ENCODE measurements around the gene APBB2.
A peak's percentile ranks its signal among the peaks of the same experiment; 100 is the strongest.

The APBB2 gene

GRCh38 chr4:41257906-41258305, 43.6 kb upstream of the APBB2 start:
- Histone ChIP-seq H3K79me1 (replicated peaks; ENCODE audit: low read length, poor library complexity, severe bottlenecking) (peaks cover 17% of the 10 kb centered on the region), H3K14ac (ENCODE audit: low read length in 2 of 2) (peak overlapping the region in 1 of 2 experiments; percentile 68), H3K9me3 (ENCODE audit: control insufficient read depth, low read length) (no peaks in the 10 kb centered on the region), H3K27me3 (ENCODE audit: control insufficient read depth in 1 of 2, insufficient read depth in 1 of 2, low read length in 2 of 2) (peaks cover 0 to 3% of the 10 kb centered on the region in 2 experiments), H3K36me3 (ENCODE audit: control insufficient read depth in 1 of 2, insufficient read depth in 2 of 2, low read depth in 1 of 2, low read length in 2 of 2) (peaks cover 21 to 36% of the 10 kb centered on the region in 2 experiments), H2AK5ac (ENCODE audit: low read length, severe bottlenecking) (no peak overlapping the region), H3K9ac (ENCODE audit: low read length) (peak overlapping the region; percentile 90), H3K23ac (ENCODE audit: low read length in 2 of 2) (no peak overlapping the region), H2BK12ac (ENCODE audit: low read length in 2 of 2) (peak overlapping the region in 1 of 2 experiments; percentile 15), H4K8ac (ENCODE audit: low read length) (peak overlapping the region; percentile 60), H3K4me1 (ENCODE audit: control insufficient read depth, insufficient read depth, low read depth, low read length) (peaks cover 7% of the 10 kb centered on the region), H2BK15ac (ENCODE audit: low read depth, poor library complexity, severe bottlenecking) (peak overlapping the region; percentile 94), H3K4me3 (ENCODE audit: insufficient read depth in 1 of 2, low read depth in 1 of 2, low read length in 2 of 2) (peak overlapping the region; percentile 82 to 97), H3K18ac (ENCODE audit: low read depth in 1 of 2, low read length in 2 of 2) (peak overlapping the region; percentile 52 to 58), H2BK5ac (ENCODE audit: low read depth, low read length, poor library complexity, severe bottlenecking) (no peak overlapping the region), H3K4me2 (ENCODE audit: low read length, poor library complexity, severe bottlenecking) (peak overlapping the region; percentile 93), H2AFZ (ENCODE audit: low read depth, low read length) (no peak overlapping the region), H3K27ac (ENCODE audit: low read length, poor library complexity, severe bottlenecking) (peak overlapping the region; percentile 39), H2BK120ac (ENCODE audit: low read depth, low read length) (peak overlapping the region; percentile 59), H3K4ac (ENCODE audit: low read depth in 1 of 2, low read length in 2 of 2) (peak overlapping the region; percentile 54 to 81), H4K91ac (ENCODE audit: low read length) (no peak overlapping the region)
- 7% methylated on average over 4 of the region's 11 CpGs for WGBS
- DNase-seq = peak; percentile 21

GRCh38 chr4:41257257-41257901, 43.0 kb upstream of the APBB2 start:
- Histone ChIP-seq H3K23ac (ENCODE audit: low read length in 2 of 2) (peak overlapping the region; percentile 2 to 31), H3K79me1 (replicated peaks; ENCODE audit: low read length, poor library complexity, severe bottlenecking) (peaks cover 17% of the 10 kb centered on the region), H3K4me3 (ENCODE audit: insufficient read depth in 1 of 2, low read depth in 1 of 2, low read length in 2 of 2) (peak overlapping the region; percentile 82 to 97), H3K36me3 (ENCODE audit: control insufficient read depth in 1 of 2, insufficient read depth in 2 of 2, low read depth in 1 of 2, low read length in 2 of 2) (peaks cover 18 to 31% of the 10 kb centered on the region in 2 experiments), H3K9ac (ENCODE audit: low read length) (peak overlapping the region; percentile 90), H3K14ac (ENCODE audit: low read length in 2 of 2) (peak overlapping the region in 1 of 2 experiments; percentile 68), H3K4me2 (ENCODE audit: low read length, poor library complexity, severe bottlenecking) (peak overlapping the region; percentile 93), H3K27ac (ENCODE audit: low read length, poor library complexity, severe bottlenecking) (peak overlapping the region; percentile 39), H2BK5ac (ENCODE audit: low read depth, low read length, poor library complexity, severe bottlenecking) (peak overlapping the region; percentile 39), H3K4me1 (ENCODE audit: control insufficient read depth, insufficient read depth, low read depth, low read length) (peaks cover 7% of the 10 kb centered on the region), H2AFZ (ENCODE audit: low read depth, low read length) (peak overlapping the region; percentile 20), H2BK15ac (ENCODE audit: low read depth, poor library complexity, severe bottlenecking) (peak overlapping the region; percentile 94), H3K27me3 (ENCODE audit: control insufficient read depth in 1 of 2, insufficient read depth in 1 of 2, low read length in 2 of 2) (peaks cover 0 to 3% of the 10 kb centered on the region in 2 experiments), H2AK5ac (ENCODE audit: low read length, severe bottlenecking) (no peak overlapping the region), H4K8ac (ENCODE audit: low read length) (peak overlapping the region; percentile 82), H3K18ac (ENCODE audit: low read depth in 1 of 2, low read length in 2 of 2) (peak overlapping the region; percentile 58 to 98), H2BK120ac (ENCODE audit: low read depth, low read length) (peak overlapping the region; percentile 73), H3K9me3 (ENCODE audit: control insufficient read depth, low read length) (no peaks in the 10 kb centered on the region), H2BK12ac (ENCODE audit: low read length in 2 of 2) (peak overlapping the region in 1 of 2 experiments; percentile 45), H4K91ac (ENCODE audit: low read length) (peak overlapping the region; percentile 92), H3K4ac (ENCODE audit: low read depth in 1 of 2, low read length in 2 of 2) (peak overlapping the region; percentile 80 to 91)
- 2% methylated on average over 49 of the region's 69 CpGs for WGBS
- DNase-seq = peak; percentile 69

- Histone ChIP-seq H2BK15ac (ENCODE audit: low read depth, poor library complexity, severe bottlenecking) (peak within 1 kb of the TSS; percentile 94), H2AK5ac (ENCODE audit: low read length, severe bottlenecking) (no peak within 1 kb of the TSS), H3K18ac (ENCODE audit: low read depth in 1 of 2, low read length in 2 of 2) (peak within 1 kb of the TSS; percentile 58 to 98), H3K23ac (ENCODE audit: low read length in 2 of 2) (peak within 1 kb of the TSS; percentile 2 to 31), H2BK12ac (ENCODE audit: low read length in 2 of 2) (peak within 1 kb of the TSS in 1 of 2 experiments; percentile 45), H3K9me3 (ENCODE audit: control insufficient read depth, low read length) (no peaks in the 10 kb centered on the region), H3K27me3 (ENCODE audit: control insufficient read depth in 1 of 2, insufficient read depth in 1 of 2, low read length in 2 of 2) (peaks cover 0 to 3% of the 10 kb centered on the region in 2 experiments), H3K27ac (ENCODE audit: low read length, poor library complexity, severe bottlenecking) (peak within 1 kb of the TSS; percentile 64), H3K4me3 (ENCODE audit: insufficient read depth in 1 of 2, low read depth in 1 of 2, low read length in 2 of 2) (peak within 1 kb of the TSS; percentile 82 to 97), H3K4me1 (ENCODE audit: control insufficient read depth, insufficient read depth, low read depth, low read length) (peaks cover 7% of the 10 kb centered on the region), H3K79me1 (replicated peaks; ENCODE audit: low read length, poor library complexity, severe bottlenecking) (peaks cover 16% of the 10 kb centered on the region), H3K9ac (ENCODE audit: low read length) (peak within 1 kb of the TSS; percentile 90), H3K14ac (ENCODE audit: low read length in 2 of 2) (peak within 1 kb of the TSS in 1 of 2 experiments; percentile 68), H2BK120ac (ENCODE audit: low read depth, low read length) (peak within 1 kb of the TSS; percentile 73), H3K4ac (ENCODE audit: low read depth in 1 of 2, low read length in 2 of 2) (peak within 1 kb of the TSS; percentile 80 to 91), H3K36me3 (ENCODE audit: control insufficient read depth in 1 of 2, insufficient read depth in 2 of 2, low read depth in 1 of 2, low read length in 2 of 2) (peaks cover 13 to 25% of the 10 kb centered on the region in 2 experiments), H2AFZ (ENCODE audit: low read depth, low read length) (peak within 1 kb of the TSS; percentile 20), H4K8ac (ENCODE audit: low read length) (peak within 1 kb of the TSS; percentile 82), H3K4me2 (ENCODE audit: low read length, poor library complexity, severe bottlenecking) (peak within 1 kb of the TSS; percentile 93), H4K91ac (ENCODE audit: low read length) (peak within 1 kb of the TSS; percentile 92), H2BK5ac (ENCODE audit: low read depth, low read length, poor library complexity, severe bottlenecking) (peak within 1 kb of the TSS; percentile 39)
- WGBS = under 1% methylated on average over 55 of the region's 55 CpGs
- DNase-seq = peak; percentile 93
These were observed 42.5 kb upstream of the APBB2 start, which contains the start of gene UCHL1 for GRCh38 chr4:41256740-41257256. Gene UCHL1 (plus strand): TSS chr4:41256928. CDS start chr4:41256977, 49 bp downstream.

GRCh38 chr4:41256131-41256739, 41.9 kb upstream of the APBB2 start:
- H3K36me3 ChIP-seq (ENCODE audit: control insufficient read depth in 1 of 2, insufficient read depth in 2 of 2, low read depth in 1 of 2, low read length in 2 of 2) = peaks cover 9 to 19% of the 10 kb centered on the region in 2 experiments
- H2BK15ac ChIP-seq (ENCODE audit: low read depth, poor library complexity, severe bottlenecking) = no peak overlapping the region
- no peak overlapping the region for H2BK5ac ChIP-seq (ENCODE audit: low read depth, low read length, poor library complexity, severe bottlenecking)
- no peak overlapping the region for H3K4ac ChIP-seq (ENCODE audit: low read depth in 1 of 2, low read length in 2 of 2)
- H3K14ac ChIP-seq (ENCODE audit: low read length in 2 of 2) = no peak overlapping the region
- 11% methylated on average over 7 of the region's 13 CpGs for WGBS
- H3K4me1 ChIP-seq (ENCODE audit: control insufficient read depth, insufficient read depth, low read depth, low read length) = peaks cover 7% of the 10 kb centered on the region
- H3K9ac ChIP-seq (ENCODE audit: low read length) = peak overlapping the region; percentile 90
- peak; percentile 67 for DNase-seq
- H3K79me1 ChIP-seq (replicated peaks; ENCODE audit: low read length, poor library complexity, severe bottlenecking) = peaks cover 13% of the 10 kb centered on the region
- no peak overlapping the region for H2AK5ac ChIP-seq (ENCODE audit: low read length, severe bottlenecking)
- peaks cover 0 to 3% of the 10 kb centered on the region in 2 experiments for H3K27me3 ChIP-seq (ENCODE audit: control insufficient read depth in 1 of 2, insufficient read depth in 1 of 2, low read length in 2 of 2)
- H2BK120ac ChIP-seq (ENCODE audit: low read depth, low read length) = no peak overlapping the region
- H3K27ac ChIP-seq (ENCODE audit: low read length, poor library complexity, severe bottlenecking) = peak overlapping the region; percentile 51
- no peak overlapping the region for H4K8ac ChIP-seq (ENCODE audit: low read length)
- H3K4me3 ChIP-seq (ENCODE audit: insufficient read depth in 1 of 2, low read depth in 1 of 2, low read length in 2 of 2) = peak overlapping the region; percentile 82 to 97
- H3K18ac ChIP-seq (ENCODE audit: low read depth in 1 of 2, low read length in 2 of 2) = no peak overlapping the region
- no peak overlapping the region for H2BK12ac ChIP-seq (ENCODE audit: low read length in 2 of 2)
- no peak overlapping the region for H3K23ac ChIP-seq (ENCODE audit: low read length in 2 of 2)
- H3K4me2 ChIP-seq (ENCODE audit: low read length, poor library complexity, severe bottlenecking) = peak overlapping the region; percentile 93
- H2AFZ ChIP-seq (ENCODE audit: low read depth, low read length) = no peak overlapping the region
- H4K91ac ChIP-seq (ENCODE audit: low read length) = no peak overlapping the region
- H3K9me3 ChIP-seq (ENCODE audit: control insufficient read depth, low read length) = no peaks in the 10 kb centered on the region

Data from mesenchymal stem cell (in vitro differentiated cells and primary cell).